ENCODE results near the gene SLC49A3.
"Not testable (repeated sequence)": the region's sequence is repeated elsewhere in the genome, so short reads cannot be mapped to it uniquely, and the experiment has no call there.

SLC49A3 gene

DNA sequence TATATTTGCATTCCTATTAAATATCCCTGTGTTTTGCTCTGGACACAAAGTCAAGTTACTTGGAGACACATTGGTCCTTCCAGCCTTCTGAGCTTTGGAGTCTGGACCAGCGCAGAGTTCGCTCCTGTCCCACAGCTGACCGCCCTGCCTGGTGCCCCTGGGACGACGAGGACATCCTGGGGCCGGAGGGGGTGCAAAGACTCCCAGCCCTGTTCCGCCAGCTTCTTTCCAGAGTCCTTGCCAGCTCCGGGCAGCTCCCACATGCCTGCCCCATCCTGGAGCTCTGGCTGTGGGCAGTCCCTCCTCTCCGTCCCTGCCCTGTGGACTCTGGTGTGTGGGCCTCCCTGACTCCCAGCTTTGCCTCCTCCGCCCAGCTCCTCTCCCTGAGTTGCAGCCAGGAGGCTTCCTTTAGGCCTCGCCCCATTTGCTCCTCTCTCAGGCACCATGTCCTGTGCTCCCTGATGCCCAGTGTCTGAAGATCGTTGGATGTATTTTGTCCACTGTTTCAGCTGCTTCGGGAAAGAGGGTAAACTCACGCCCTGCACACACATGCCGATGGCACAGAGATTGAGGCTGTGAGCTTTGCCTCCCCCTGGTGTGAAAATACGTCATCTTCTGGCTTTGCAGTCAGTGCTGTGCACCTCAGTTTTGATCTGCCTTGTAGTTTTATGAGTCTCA is 11.8 kb upstream of the SLC49A3 start:
- no peak for DNase-seq
- Mint-ChIP-seq H3K9me3 (no peaks in the 10 kb centered on the region), H3K36me3 (ENCODE audit: low read depth) (no peaks in the 10 kb centered on the region), H3K4me1 (ENCODE audit: low read depth) (peaks cover 18% of the 10 kb centered on the region), H3K4me3 (no peak overlapping the region), H3K27ac (no peak overlapping the region), H3K27me3 (no peaks in the 10 kb centered on the region)

- no peaks in the 10 kb centered on the region for H3K36me3 Mint-ChIP-seq (ENCODE audit: low read depth)
- no peak overlapping the region for H3K4me3 Mint-ChIP-seq
- no peak overlapping the region for H3K27ac Mint-ChIP-seq
- DNase-seq, result no peak
- H3K27me3 Mint-ChIP-seq, result peaks cover under 1% of the 10 kb centered on the region
- peaks cover 16% of the 10 kb centered on the region for H3K4me1 Mint-ChIP-seq (ENCODE audit: low read depth)
- H3K9me3 Mint-ChIP-seq, result no peaks in the 10 kb centered on the region
Measured at GRCh38 chr4:699816-700580, 11.0 kb upstream of the SLC49A3 start.

DNA sequence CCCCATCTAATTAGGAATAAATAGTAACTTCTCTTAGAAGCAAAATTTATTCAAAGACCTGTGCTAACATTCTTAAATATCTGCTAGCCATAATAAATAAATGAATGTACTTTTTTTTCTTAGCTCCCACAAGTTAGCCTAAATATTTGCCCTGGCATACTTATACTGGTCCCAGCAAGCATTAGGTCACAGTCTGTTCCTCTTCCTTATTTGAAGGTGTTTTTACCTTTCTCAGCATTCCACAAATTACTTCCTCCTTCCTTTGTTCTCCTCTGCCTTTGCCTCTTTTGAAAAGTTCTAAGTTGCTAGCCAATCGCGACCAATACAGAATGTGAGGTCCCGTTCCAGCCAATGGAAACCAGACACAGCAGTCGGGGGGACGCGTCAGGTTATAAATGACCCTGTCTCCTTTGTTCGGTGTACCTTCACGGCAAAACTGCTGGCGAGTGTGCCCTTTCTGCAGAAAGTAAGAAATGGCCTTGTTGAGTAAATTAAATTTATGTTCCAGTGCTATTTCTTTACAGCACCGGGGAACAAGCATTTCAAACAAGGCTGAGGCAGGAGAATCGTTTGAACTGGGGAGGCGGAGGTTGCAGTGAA is 5.5 kb upstream of the SLC49A3 start:
- not testable (repeated sequence) for H3K36me3 Mint-ChIP-seq (ENCODE audit: low read depth); H3K4me3 Mint-ChIP-seq; H3K27ac Mint-ChIP-seq; H3K9me3 Mint-ChIP-seq; H3K4me1 Mint-ChIP-seq (ENCODE audit: low read depth); DNase-seq
- H3K27me3 Mint-ChIP-seq, result peaks cover 13% of the 10 kb centered on the region

GRCh38 chr4:692771-693554 is 4.0 kb upstream of the SLC49A3 start:
- Mint-ChIP-seq H3K4me3 (no peak overlapping the region), H3K9me3 (no peaks in the 10 kb centered on the region), H3K4me1 (ENCODE audit: low read depth) (no peaks in the 10 kb centered on the region), H3K27me3 (peaks cover 16% of the 10 kb centered on the region), H3K36me3 (ENCODE audit: low read depth) (no peaks in the 10 kb centered on the region), H3K27ac (no peak overlapping the region)
- DNase-seq, result no peak

DNA sequence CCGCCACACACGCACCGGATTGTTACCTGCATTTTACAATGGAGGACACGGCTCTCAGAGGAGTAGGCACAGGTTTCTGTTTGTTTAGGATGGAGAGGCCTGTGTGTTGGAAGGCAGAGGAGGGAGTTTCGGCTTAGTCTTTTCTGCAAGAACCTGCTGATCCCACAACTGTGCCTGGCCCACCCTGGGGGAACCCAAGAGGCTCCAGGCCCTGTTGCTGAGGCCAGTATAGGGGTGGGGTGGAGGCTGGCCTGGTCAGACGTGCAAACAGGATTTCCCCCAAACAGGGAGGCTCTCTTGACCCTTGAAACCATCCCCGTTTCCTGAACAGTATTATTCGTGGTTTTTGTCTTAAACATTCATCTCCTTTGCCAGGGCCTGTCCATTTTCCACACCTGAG is 772 bp upstream of the SLC49A3 start:
- Mint-ChIP-seq H3K27ac (no peak overlapping the region), H3K4me3 (no peak overlapping the region), H3K4me1 (ENCODE audit: low read depth) (peaks cover 2% of the 10 kb centered on the region)

DNA sequence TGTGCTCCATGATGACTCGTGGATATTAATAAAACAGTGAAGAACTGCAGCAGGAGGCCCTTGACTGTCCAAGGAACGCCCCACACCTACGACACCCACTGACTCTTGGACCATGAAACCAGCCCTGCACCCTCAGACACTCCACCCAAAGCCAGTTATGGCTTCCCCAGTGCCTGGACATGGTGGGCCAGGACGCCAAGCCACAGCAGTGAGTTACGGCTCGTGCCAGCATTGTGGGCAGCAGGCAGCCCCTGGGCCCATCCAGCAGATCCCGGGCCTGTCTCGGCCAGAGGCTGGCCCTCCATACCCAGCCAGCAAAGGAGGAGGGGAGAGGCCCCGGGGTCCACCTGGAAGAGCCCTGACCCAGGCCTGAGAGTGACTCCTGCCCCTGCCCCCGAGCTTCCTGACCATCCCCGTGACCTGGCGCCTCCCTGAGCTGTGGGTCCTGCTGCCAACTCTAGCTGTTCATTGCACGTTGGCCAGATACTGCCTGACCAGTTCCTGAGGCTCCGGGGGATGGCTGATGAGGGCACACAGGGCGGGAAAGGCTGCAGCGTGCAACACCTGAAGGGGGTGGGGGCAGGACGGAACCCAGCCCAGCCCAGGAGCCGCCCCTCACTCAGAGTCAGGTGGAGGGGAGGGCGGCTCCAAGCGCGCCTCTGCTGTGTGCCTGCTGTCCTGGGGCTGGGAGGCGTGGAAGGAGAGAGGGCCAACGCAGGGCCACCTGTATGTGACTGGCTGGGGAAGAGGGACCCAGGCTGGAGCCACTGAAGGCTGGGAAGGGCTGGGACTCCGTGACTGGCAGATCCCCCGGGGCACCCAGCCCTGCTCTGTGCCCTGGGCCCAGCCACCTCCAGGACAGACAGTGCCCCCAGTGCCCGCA is 739 bp downstream of the SLC49A3 start:
- DNase-seq, result no peak

More for the DNA sequence above, 772 bp upstream of the SLC49A3 start:
- Mint-ChIP-seq H3K27me3 (peaks cover 26% of the 10 kb centered on the region), H3K36me3 (ENCODE audit: low read depth) (no peaks in the 10 kb centered on the region), H3K9me3 (no peaks in the 10 kb centered on the region)
- no peak for DNase-seq

DNA sequence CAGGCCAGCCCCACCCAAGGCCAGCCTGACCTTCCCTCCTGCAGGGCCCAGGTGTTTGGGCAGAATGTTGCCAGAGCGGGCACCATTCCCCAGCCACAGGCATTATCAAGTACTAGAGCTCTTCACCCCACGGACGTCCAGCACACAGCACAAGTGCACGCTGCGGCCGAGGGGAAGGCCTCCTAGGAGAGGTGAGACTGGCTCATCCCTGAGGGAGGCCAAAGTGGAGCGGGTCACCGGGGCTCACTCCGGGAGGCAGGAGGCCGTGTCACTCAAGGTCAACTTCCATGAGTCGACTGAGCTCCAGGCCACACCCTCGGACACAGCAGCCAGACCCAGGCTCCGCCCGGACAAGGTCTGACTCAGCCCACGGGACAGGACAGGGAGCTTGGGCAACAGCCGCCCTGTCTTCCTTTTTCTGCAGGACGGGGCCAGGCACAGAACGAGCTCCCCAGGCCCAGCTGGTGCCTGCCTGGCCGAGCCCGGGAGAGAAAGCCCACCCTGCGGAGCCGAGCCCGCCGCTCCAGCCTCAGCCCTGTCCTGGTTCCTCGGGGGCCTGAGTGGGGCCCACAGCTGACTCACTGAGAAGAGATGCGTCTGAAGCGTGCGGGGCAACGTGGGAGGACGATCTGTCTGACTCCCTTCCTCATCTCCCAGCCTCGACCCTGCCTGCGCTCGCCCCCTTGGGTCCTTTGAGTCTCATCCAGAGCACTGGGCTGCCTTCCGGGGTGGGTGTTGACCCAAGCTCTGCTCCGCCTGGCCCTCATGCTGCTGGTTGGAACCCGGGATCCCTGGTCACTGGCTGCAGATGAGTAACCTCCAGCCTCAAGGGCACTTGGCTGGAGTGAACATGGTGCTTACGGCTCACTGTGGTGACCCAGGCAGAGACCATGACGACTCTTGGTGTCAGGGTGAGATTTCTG is 1.6 kb downstream of the SLC49A3 start:
- no peak overlapping the region for H3K4me3 Mint-ChIP-seq
- H3K36me3 Mint-ChIP-seq (ENCODE audit: low read depth), result no peaks in the 10 kb centered on the region
- H3K4me1 Mint-ChIP-seq (ENCODE audit: low read depth), result peaks cover 2% of the 10 kb centered on the region
- H3K27me3 Mint-ChIP-seq, result peaks cover 26% of the 10 kb centered on the region
- H3K27ac Mint-ChIP-seq, result no peak overlapping the region
- H3K9me3 Mint-ChIP-seq, result no peaks in the 10 kb centered on the region
- no peak for DNase-seq

More for the DNA sequence above, 739 bp downstream of the SLC49A3 start:
- H3K27ac Mint-ChIP-seq, result no peak overlapping the region
- no peaks in the 10 kb centered on the region for H3K36me3 Mint-ChIP-seq (ENCODE audit: low read depth)
- H3K4me3 Mint-ChIP-seq, result no peak overlapping the region
- H3K9me3 Mint-ChIP-seq, result no peaks in the 10 kb centered on the region
- peaks cover 26% of the 10 kb centered on the region for H3K27me3 Mint-ChIP-seq
- H3K4me1 Mint-ChIP-seq (ENCODE audit: low read depth), result peaks cover 2% of the 10 kb centered on the region

DNA sequence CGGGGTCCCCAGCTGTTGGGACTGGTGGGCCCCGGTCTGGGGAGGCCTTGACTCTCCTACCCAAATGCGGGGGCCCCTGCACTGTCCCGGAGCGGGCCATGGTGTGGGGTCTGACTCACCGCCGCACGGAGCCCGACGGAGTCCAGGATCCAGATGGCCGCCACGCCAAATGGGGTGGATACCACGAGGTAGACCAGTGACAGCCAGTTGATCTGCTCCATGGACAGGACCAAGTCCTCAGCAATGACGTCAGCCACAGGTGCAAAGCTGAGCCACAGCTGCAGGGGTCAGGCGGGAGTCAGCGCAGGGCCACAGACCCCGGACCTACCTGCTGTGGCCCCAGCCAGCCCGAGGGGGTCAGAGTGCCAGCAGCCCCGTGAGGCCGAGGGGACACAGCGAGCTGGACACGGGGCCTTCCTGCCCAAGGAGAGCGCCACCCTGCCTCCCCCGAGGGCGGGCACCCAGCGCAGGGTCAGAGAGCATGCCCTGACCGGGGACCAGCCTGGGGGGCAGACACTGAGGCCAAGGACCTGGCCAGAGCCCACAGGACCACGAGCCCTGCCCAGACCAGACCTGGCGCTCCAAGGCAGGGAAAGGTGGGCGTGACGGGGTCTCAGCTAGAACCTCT is 2.4 kb downstream of the SLC49A3 start:
- no peaks in the 10 kb centered on the region for H3K36me3 Mint-ChIP-seq (ENCODE audit: low read depth)
- H3K9me3 Mint-ChIP-seq, result no peaks in the 10 kb centered on the region
- no peak overlapping the region for H3K27ac Mint-ChIP-seq
- peaks cover 22% of the 10 kb centered on the region for H3K27me3 Mint-ChIP-seq
- peaks cover 2% of the 10 kb centered on the region for H3K4me1 Mint-ChIP-seq (ENCODE audit: low read depth)
- no peak overlapping the region for H3K4me3 Mint-ChIP-seq
- DNase-seq, result no peak

- Mint-ChIP-seq H3K4me1 (ENCODE audit: low read depth) (peaks cover 3% of the 10 kb centered on the region), H3K4me3 (no peak overlapping the region), H3K36me3 (ENCODE audit: low read depth) (no peaks in the 10 kb centered on the region), H3K9me3 (no peaks in the 10 kb centered on the region), H3K27me3 (peaks cover 22% of the 10 kb centered on the region), H3K27ac (no peak overlapping the region)
- no peak for DNase-seq
Measured at GRCh38 chr4:685679-686412, 3.1 kb downstream of the SLC49A3 start.

- H3K4me1 Mint-ChIP-seq (ENCODE audit: low read depth), result peaks cover 10% of the 10 kb centered on the region
- H3K36me3 Mint-ChIP-seq (ENCODE audit: low read depth), result no peaks in the 10 kb centered on the region
- no peaks in the 10 kb centered on the region for H3K9me3 Mint-ChIP-seq
- no peak overlapping the region for H3K27ac Mint-ChIP-seq
- no peak overlapping the region for H3K4me3 Mint-ChIP-seq
- no peak for DNase-seq
- H3K27me3 Mint-ChIP-seq, result peaks cover 15% of the 10 kb centered on the region
Measured at GRCh38 chr4:684623-685327, 4.2 kb downstream of the SLC49A3 start.

- H3K36me3 Mint-ChIP-seq (ENCODE audit: low read depth), result no peaks in the 10 kb centered on the region
- peak; percentile 56 for DNase-seq
- H3K27me3 Mint-ChIP-seq, result peaks cover 15% of the 10 kb centered on the region
- H3K27ac Mint-ChIP-seq, result no peak overlapping the region
- peaks cover 10% of the 10 kb centered on the region for H3K4me1 Mint-ChIP-seq (ENCODE audit: low read depth)
- no peak overlapping the region for H3K4me3 Mint-ChIP-seq
- no peaks in the 10 kb centered on the region for H3K9me3 Mint-ChIP-seq
Measured at GRCh38 chr4:683982-684622, 4.8 kb downstream of the SLC49A3 start.

Measured in activated T-cell treated with anti-CD3 and anti-CD28 coated beads, Interleukin-2, amount 50 U/mL, for 24 hours (primary cell).